Panc1 (cell line): Measurements from ENCODE around the gene ERGIC1. TPM values are rescaled to one million over a fixed set of nuclear protein-coding genes. Genes with fewer than 3 reads are reported as not detected.

Experiments
- ATAC-seq: fragments of 200-7000 bp; cut with Tn5 transposase; 2 replicates; pipeline ENCODE4 v1.9.1; 2020; ENCODE audit warnings: mild to moderate bottlenecking, moderate library complexity
- BruUV-seq: library from RNA; stranded (reverse); fragments of 400-500 nt; replicated peaks from 2 replicates; lab custom pipeline; 2021; lab: Mats Ljungman, UMichigan
- CTCF ChIA-PET: fragments of 300-600 bp; sonication (Branson Sonifier 250); formaldehyde crosslinking; loops from one replicate; lab custom pipeline; 2022; ENCODE audit warnings: antibody characterized with exemption; lab: Charles Lee
- POLR2A ChIA-PET: fragments of 300-600 bp; sonication (Branson Sonifier 250); formaldehyde crosslinking; loops from one replicate; lab custom pipeline; 2022; ENCODE audit warnings: antibody characterized with exemption; lab: Charles Lee
- DNase-seq: peaks from one replicate; pipeline ENCODE4 v3.0.0-alpha.2; 2010; ENCODE audit warnings: low read depth, low spot score
- H3K27ac ChIP-seq: 2 replicates; pipeline ENCODE4 v1.5.1; 2011; ENCODE audit warnings: mild to moderate bottlenecking, low read length, inconsistent platforms
- H3K27me3 ChIP-seq: fragments of 200-500 bp; sonication (Bioruptor generic); 2 replicates; pipeline ENCODE4 v1.6.0; 2014; ENCODE audit warnings: low read length, inconsistent platforms; ENCODE audit not compliant: control insufficient read depth, insufficient read depth
- H3K36me3 ChIP-seq: fragments of 200-500 bp; sonication (Bioruptor generic); 2 replicates; pipeline ENCODE4 v1.5.1; 2014; ENCODE audit warnings: inconsistent platforms, mild to moderate bottlenecking, low read length, moderate library complexity; ENCODE audit not compliant: control insufficient read depth, insufficient read depth
- H3K4me1 ChIP-seq: 2 replicates; pipeline ENCODE4 v1.5.1; 2011; ENCODE audit warnings: inconsistent platforms, mild to moderate bottlenecking, low read length, moderate library complexity; ENCODE audit not compliant: control insufficient read depth, insufficient read depth
- H3K4me3 ChIP-seq, 2 experiments: 2 replicates each; pipeline ENCODE4 v1.5.1; 2011 to 2012; ENCODE audit warnings: low read depth in 2 of 2, low read length in 2 of 2, mild to moderate bottlenecking in 2 of 2, inconsistent platforms in 1 of 2, moderate library complexity in 1 of 2
- H3K9me3 ChIP-seq: fragments of 200-500 bp; sonication (Bioruptor generic); 2 replicates; pipeline ENCODE4 v1.5.1; 2014; ENCODE audit warnings: low read depth, mild to moderate bottlenecking, inconsistent platforms, low read length, moderate library complexity; ENCODE audit not compliant: control insufficient read depth, insufficient read depth
- CTCF ChIP-seq: fragments of 450-650 bp; IDR thresholded peaks from 2 replicates; pipeline ENCODE4 v1.5.1; 2017; ENCODE audit warnings: mild to moderate bottlenecking
- POLR2AphosphoS5 ChIP-seq: IDR thresholded peaks from 2 replicates; pipeline ENCODE4 v1.6.1; 2012; ENCODE audit warnings: mild to moderate bottlenecking, low read depth, low read length, moderate library complexity
- SIN3A ChIP-seq: IDR thresholded peaks from 2 replicates; pipeline ENCODE4 v1.6.1; 2012; ENCODE audit warnings: low read depth, mild to moderate bottlenecking, low read length, moderate library complexity, borderline replicate concordance; ENCODE audit not compliant: insufficient read depth
- TCF7L2 ChIP-seq: IDR thresholded peaks from 2 replicates; pipeline ENCODE4 v1.6.1; 2011; ENCODE audit warnings: mild to moderate bottlenecking, low read depth, low read length, inconsistent platforms
- in situ Hi-C: cut with HindIII; loops from 2 replicates; pipeline ENCODE4 v1.10.0; 2016; ENCODE audit warnings: low sequenced_read_pairs, low pct_unique_long_range_greater_than_20kb
- intact Hi-C: fragments of 100-400 bp; cut with micrococcal nuclease; formaldehyde crosslinking; loops from one replicate; pipeline ENCODE4 v1.10.0; 2022; ENCODE audit not compliant: unreplicated experiment
- total RNA-seq: library from RNA; stranded (reverse); gene quantifications from one replicate; pipeline ENCODE4 v1.2.1, GENCODE V29; 2021; ENCODE audit not compliant: unreplicated experiment
- TF ChIP-seq, protein P1 (sequence below), 2 experiments: IDR thresholded peaks; 2 replicates each; pipeline ENCODE4 v1.6.1; 2011 to 2012; ENCODE audit warnings: low read depth in 2 of 2, control low read depth in 1 of 2, low read length in 1 of 2, mild to moderate bottlenecking in 1 of 2, moderate library complexity in 1 of 2; ENCODE audit not compliant: insufficient read depth in 1 of 2

ERGIC1 gene
- total RNA-seq, 1 experiment from 2014 or later: 206 TPM

DNA sequence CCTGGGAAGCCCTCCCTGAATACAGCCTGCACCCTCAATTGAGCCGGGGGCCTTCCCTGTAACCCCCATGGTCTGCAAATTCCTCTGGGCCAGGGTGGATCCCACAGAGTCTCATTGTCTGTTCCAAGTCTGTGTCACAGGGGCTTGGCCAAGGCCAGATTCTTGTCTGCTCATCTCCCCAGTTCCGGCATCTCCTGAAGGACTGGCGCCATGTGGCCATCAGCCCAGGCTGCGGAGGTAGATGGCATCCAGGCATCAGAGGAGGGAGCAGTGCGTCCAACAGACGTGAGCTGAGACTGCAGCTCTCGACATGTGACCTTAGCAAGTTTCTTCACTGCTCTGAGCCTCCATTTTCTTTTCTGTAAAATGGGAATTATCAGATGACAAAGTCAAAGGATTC, 87.9 kb downstream of the ERGIC1 start:
- Histone ChIP-seq H3K36me3 (peaks cover 5% of the 10 kb centered on the region), H3K9me3 (no peaks in the 10 kb centered on the region), H3K4me1 (peaks cover 15% of the 10 kb centered on the region), H3K4me3 (no peak overlapping the region), H3K27ac (no peak overlapping the region), H3K27me3 (no peaks in the 10 kb centered on the region)
- TF ChIP-seq, protein P1, sequence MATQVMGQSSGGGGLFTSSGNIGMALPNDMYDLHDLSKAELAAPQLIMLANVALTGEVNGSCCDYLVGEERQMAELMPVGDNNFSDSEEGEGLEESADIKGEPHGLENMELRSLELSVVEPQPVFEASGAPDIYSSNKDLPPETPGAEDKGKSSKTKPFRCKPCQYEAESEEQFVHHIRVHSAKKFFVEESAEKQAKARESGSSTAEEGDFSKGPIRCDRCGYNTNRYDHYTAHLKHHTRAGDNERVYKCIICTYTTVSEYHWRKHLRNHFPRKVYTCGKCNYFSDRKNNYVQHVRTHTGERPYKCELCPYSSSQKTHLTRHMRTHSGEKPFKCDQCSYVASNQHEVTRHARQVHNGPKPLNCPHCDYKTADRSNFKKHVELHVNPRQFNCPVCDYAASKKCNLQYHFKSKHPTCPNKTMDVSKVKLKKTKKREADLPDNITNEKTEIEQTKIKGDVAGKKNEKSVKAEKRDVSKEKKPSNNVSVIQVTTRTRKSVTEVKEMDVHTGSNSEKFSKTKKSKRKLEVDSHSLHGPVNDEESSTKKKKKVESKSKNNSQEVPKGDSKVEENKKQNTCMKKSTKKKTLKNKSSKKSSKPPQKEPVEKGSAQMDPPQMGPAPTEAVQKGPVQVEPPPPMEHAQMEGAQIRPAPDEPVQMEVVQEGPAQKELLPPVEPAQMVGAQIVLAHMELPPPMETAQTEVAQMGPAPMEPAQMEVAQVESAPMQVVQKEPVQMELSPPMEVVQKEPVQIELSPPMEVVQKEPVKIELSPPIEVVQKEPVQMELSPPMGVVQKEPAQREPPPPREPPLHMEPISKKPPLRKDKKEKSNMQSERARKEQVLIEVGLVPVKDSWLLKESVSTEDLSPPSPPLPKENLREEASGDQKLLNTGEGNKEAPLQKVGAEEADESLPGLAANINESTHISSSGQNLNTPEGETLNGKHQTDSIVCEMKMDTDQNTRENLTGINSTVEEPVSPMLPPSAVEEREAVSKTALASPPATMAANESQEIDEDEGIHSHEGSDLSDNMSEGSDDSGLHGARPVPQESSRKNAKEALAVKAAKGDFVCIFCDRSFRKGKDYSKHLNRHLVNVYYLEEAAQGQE (IDR thresholded peaks at IDR 0.05; ENCODE audit: insufficient read depth in 1 of 2, low read depth in 2 of 2, low read length in 1 of 2): no peak
- no peak for TF ChIP-seq TCF7L2
- no peak for TF ChIP-seq CTCF
- TF ChIP-seq SIN3A: no peak
- no peak for TF ChIP-seq POLR2AphosphoS5
- ChIA-PET CTCF (no interaction called here), POLR2A (no interaction called here)
- no peak for ATAC-seq
- in situ Hi-C loops: no loop called here
- BruUV-seq: no TSS peak
- intact Hi-C loops: no loop called here
- no peak for DNase-seq

DNA sequence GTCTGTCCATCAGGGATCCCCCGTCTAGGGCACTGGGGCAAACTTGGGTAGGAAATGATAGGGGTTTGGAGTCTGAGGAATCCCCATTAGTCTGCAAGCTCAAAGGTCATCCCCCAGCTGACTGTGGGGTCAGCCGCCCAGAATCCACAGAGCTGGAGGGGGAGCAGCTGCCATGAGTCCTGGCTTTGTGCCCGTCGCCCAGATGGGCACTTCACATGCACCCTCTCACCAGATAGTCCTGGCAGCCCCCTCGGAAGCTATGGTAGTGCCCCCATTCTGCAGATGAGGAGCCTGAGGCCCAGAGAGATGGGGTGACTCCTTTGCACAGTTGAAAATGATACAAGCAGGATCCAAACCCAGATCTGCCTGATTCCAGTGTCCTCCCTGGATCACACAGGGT, 89.5 kb downstream of the ERGIC1 start:
- Histone ChIP-seq H3K36me3 (peaks cover 2% of the 10 kb centered on the region; the same call in 1 of the 2 replicates), H3K4me1 (peaks cover 15% of the 10 kb centered on the region), H3K27ac (no peak overlapping the region), H3K27me3 (no peaks in the 10 kb centered on the region), H3K4me3 (no peak overlapping the region), H3K9me3 (no peaks in the 10 kb centered on the region)
- BruUV-seq: no TSS peak
- TF ChIP-seq TCF7L2 (no peak), POLR2AphosphoS5 (no peak), SIN3A (no peak), CTCF (no peak)
- TF ChIP-seq, protein P1 (IDR thresholded peaks at IDR 0.05; ENCODE audit: insufficient read depth in 1 of 2, low read depth in 2 of 2, low read length in 1 of 2): no peak
- DNase-seq (no peak), ATAC-seq (no peak)
- ChIA-PET CTCF (no interaction called here), POLR2A (no interaction called here)
- intact Hi-C loops (no loop called here), in situ Hi-C loops (no loop called here)
